22Rv1 (cell line): ENCODE data around the gene LRRC3C.
"Not testable (repeated sequence)": the region's sequence is repeated elsewhere in the genome, so short reads cannot be mapped to it uniquely, and the experiment has no call there.

Experiments used
- H3K27ac ChIP-seq: fragments of 450-650 bp; 2 replicates; pipeline ENCODE4 v1.5.1; 2017
- CTCF ChIP-seq: fragments of 450-650 bp; IDR thresholded peaks from 2 replicates; pipeline ENCODE4 v1.5.1; 2017; ENCODE audit warnings: mild to moderate bottlenecking
- ZFX ChIP-seq: fragments of 450-650 bp; IDR thresholded peaks from 2 replicates; pipeline ENCODE4 v1.6.1; 2017; ENCODE audit warnings: antibody characterized with exemption, borderline replicate concordance

LRRC3C gene

GRCh38 chr17:39927101-39927928 is at the start of gene LRRC3C, which contains the start of gene ORMDL3:
LRRC3C (plus strand) TSS chr17:39927732; CDS start chr17:39941524, 13,792 bp downstream.
ORMDL3 (minus strand) TSS chr17:39927601; CDS start chr17:39924203, 3,398 bp downstream.
- TF ChIP-seq CTCF (no peak), ZFX (no peak)
- H3K27ac ChIP-seq: peak within 1 kb of the TSS; percentile 79

GRCh38 chr17:39886102-39886501 is 41.4 kb upstream of the LRRC3C start:
- not testable (repeated sequence) for H3K27ac ChIP-seq

- no peak for TF ChIP-seq CTCF
- TF ChIP-seq ZFX: no peak
- no peak overlapping the region for H3K27ac ChIP-seq
Observed at GRCh38 chr17:39887078-39887477, 40.5 kb upstream of the LRRC3C start.

GRCh38 chr17:39889200-39889599 is 38.3 kb upstream of the LRRC3C start:
- H3K27ac ChIP-seq: no peak overlapping the region
- no peak for TF ChIP-seq CTCF
- no peak for TF ChIP-seq ZFX

GRCh38 chr17:39894681-39895376 is 32.7 kb upstream of the LRRC3C start:
- TF ChIP-seq ZFX (no peak), CTCF (no peak)
- H3K27ac ChIP-seq: no peak overlapping the region

GRCh38 chr17:39898088-39898487 is 29.4 kb upstream of the LRRC3C start:
- H3K27ac ChIP-seq: no peak overlapping the region
- TF ChIP-seq ZFX (no peak), CTCF (no peak)

GRCh38 chr17:39899215-39899614 is 28.3 kb upstream of the LRRC3C start:
- TF ChIP-seq ZFX (no peak), CTCF (no peak)

GRCh38 chr17:39902027-39902426 is 25.5 kb upstream of the LRRC3C start:
- H3K27ac ChIP-seq: not testable (repeated sequence)

More at GRCh38 chr17:39899215-39899614, 28.3 kb upstream of the LRRC3C start:
- no peak overlapping the region for H3K27ac ChIP-seq
